Measurements from ENCODE around the gene PCDHGB5. TPM values are rescaled to one million over a fixed set of nuclear protein-coding genes. Genes with fewer than 3 reads are reported as not detected.

PCDHGB5 gene
- polyA plus RNA-seq, 1 experiment, result 12.5 TPM

DNA sequence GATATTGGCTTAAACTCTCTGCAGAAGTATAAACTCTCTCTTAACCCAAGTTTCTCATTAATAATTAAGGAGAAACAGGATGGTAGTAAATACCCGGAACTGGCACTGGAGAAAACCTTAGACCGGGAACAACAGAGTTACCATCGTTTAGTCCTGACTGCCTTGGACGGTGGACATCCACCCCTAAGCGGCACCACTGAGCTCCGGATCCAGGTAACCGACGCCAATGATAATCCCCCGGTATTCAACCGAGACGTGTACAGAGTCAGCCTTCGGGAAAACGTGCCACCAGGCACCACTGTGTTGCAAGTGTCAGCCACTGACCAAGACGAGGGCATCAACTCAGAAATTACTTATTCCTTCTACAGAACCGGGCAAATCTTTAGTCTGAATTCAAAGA, 861 bp downstream of the PCDHGB5 start:
- Histone ChIP-seq H3K4me3 (ENCODE audit: low read depth, low read length) (no peak overlapping the region), H3K27ac (ENCODE audit: low read depth, low read length) (no peak overlapping the region), H3K9me3 (ENCODE audit: control insufficient read depth, insufficient read depth, low read length) (peaks cover 61% of the 10 kb centered on the region), H3K27me3 (ENCODE audit: control insufficient read depth, insufficient read depth, low read length) (no peaks in the 10 kb centered on the region)
- DNase-seq (ENCODE audit: low read depth, low spot score), result no peak
- TF ChIP-seq, protein P1, sequence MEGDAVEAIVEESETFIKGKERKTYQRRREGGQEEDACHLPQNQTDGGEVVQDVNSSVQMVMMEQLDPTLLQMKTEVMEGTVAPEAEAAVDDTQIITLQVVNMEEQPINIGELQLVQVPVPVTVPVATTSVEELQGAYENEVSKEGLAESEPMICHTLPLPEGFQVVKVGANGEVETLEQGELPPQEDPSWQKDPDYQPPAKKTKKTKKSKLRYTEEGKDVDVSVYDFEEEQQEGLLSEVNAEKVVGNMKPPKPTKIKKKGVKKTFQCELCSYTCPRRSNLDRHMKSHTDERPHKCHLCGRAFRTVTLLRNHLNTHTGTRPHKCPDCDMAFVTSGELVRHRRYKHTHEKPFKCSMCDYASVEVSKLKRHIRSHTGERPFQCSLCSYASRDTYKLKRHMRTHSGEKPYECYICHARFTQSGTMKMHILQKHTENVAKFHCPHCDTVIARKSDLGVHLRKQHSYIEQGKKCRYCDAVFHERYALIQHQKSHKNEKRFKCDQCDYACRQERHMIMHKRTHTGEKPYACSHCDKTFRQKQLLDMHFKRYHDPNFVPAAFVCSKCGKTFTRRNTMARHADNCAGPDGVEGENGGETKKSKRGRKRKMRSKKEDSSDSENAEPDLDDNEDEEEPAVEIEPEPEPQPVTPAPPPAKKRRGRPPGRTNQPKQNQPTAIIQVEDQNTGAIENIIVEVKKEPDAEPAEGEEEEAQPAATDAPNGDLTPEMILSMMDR (IDR thresholded peaks at IDR 0.05; ENCODE audit: low read depth, low read length), result no peak
- ChIA-PET CTCF (interaction anchor here (1.7 to 4.3 kb wide), 2 partner anchors 31 to 165 kb away, joined by 3 to 40 read pairs; partner anchors contain the start of gene PCDHGA12), POLR2A (no interaction called here)

DNA sequence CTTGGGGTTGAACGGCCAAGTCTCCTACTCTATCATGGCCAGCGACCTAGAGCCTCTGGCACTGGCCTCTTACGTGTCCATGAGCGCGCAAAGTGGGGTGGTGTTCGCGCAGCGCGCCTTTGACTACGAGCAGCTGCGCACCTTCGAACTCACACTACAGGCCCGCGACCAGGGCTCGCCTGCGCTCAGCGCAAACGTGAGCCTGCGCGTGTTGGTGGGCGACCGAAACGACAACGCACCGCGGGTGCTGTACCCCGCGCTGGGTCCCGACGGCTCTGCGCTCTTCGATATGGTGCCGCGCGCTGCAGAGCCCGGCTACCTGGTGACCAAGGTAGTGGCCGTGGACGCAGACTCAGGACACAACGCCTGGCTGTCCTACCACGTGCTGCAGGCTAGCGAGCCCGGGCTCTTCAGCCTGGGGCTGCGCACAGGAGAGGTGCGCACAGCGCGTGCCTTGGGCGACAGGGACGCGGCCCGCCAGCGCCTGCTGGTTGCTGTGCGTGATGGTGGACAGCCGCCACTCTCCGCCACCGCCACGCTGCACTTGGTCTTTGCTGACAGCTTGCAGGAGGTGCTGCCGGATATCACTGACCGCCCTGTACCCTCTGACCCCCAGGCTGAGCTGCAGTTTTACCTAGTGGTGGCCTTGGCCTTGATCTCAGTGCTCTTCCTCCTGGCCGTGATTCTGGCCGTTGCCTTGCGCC, 2.0 kb downstream of the PCDHGB5 start:
- H3K4me3 ChIP-seq (ENCODE audit: low read depth, low read length), result no peak overlapping the region
- ChIA-PET POLR2A (no interaction called here), CTCF (interaction anchor here (2.2 kb wide), 1 partner anchor 158 kb away, joined by 18 read pairs; no protein-coding TSS in a partner anchor)
- TF ChIP-seq, protein P1 (IDR thresholded peaks at IDR 0.05; ENCODE audit: low read depth, low read length), result no peak
- H3K27me3 ChIP-seq (ENCODE audit: control insufficient read depth, insufficient read depth, low read length), result no peaks in the 10 kb centered on the region
- DNase-seq (ENCODE audit: low read depth, low spot score), result no peak
- no peak overlapping the region for H3K27ac ChIP-seq (ENCODE audit: low read depth, low read length)
- peaks cover 61% of the 10 kb centered on the region for H3K9me3 ChIP-seq (ENCODE audit: control insufficient read depth, insufficient read depth, low read length)

DNA sequence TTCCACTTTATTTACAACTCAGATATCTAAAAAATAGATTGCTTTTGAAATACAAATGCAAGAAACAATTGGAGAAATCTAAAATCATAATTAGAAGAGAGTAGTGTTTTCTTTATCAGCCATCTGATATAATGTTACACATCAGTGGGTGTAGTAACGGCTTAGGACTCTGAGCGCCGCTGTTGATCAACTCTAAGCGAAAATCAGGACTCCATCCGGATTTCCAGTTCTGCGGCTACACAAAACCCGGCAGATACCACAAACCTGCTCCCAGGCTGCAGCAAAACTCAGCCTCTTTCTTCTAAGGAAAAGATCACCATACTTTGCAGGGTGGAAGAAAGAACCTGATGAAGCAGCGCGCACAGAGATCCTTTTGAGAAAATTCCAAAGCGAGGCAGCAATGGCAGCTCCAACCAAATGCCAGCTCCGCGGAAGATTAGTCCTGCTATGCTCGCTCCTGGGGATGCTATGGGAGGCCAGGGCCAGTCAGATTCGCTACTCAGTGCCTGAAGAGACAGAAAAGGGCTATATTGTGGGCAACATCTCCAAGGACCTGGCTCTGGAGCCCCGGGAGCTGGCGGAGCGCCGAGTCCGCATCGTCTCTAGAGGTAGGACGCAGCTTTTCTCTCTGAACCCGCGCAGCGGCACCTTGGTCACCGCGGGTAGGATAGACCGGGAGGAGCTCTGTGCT, 5.0 kb downstream of the PCDHGB5 start, which contains the start of gene PCDHGA9:
Gene PCDHGA9, plus strand, starts transcription at position 226 of the 691 bp plus-strand sequence. Its CDS starts 175 bp downstream, at position 401.
- H3K27ac ChIP-seq (ENCODE audit: low read depth, low read length), result peak within 1 kb of the TSS; percentile 47
- TF ChIP-seq, protein P1 (IDR thresholded peaks at IDR 0.05; ENCODE audit: low read depth, low read length), result peak; percentile 53
- DNase-seq (ENCODE audit: low read depth, low spot score), result no peak
- POLR2A ChIA-PET, result interaction anchor here (1.1 kb wide), 1 partner anchor 161 kb away, joined by 4 read pairs; no protein-coding TSS in a partner anchor
- CTCF ChIA-PET, result interaction anchor here (0.9 to 2.0 kb wide), 6 partner anchors 10 to 165 kb away, joined by 3 to 18 read pairs (median 7); partner anchors contain the start of genes PCDHGA10 and PCDHGB7
- peaks cover 64% of the 10 kb centered on the region for H3K9me3 ChIP-seq (ENCODE audit: control insufficient read depth, insufficient read depth, low read length)
- no peaks in the 10 kb centered on the region for H3K27me3 ChIP-seq (ENCODE audit: control insufficient read depth, insufficient read depth, low read length)
- H3K4me3 ChIP-seq (ENCODE audit: low read depth, low read length), result peak within 1 kb of the TSS; percentile 45

DNA sequence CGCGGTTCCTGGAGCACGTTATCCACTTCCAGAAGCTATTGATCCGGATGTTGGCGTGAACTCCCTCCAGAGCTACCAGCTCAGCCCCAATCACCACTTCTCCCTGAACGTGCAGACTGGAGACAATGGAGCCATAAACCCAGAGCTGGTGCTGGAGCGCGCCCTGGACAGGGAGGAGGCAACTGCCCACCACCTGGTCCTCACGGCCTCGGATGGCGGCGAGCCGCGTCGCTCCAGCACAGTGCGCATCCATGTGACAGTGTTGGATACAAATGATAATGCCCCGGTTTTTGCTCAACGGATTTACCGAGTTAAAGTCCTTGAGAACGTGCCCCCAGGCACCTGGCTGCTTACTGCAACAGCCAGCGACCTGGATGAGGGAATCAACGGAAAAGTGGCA, 5.6 kb downstream of the PCDHGB5 start:
- Histone ChIP-seq H3K27ac (ENCODE audit: low read depth, low read length) (no peak overlapping the region), H3K9me3 (ENCODE audit: control insufficient read depth, insufficient read depth, low read length) (peaks cover 66% of the 10 kb centered on the region), H3K27me3 (ENCODE audit: control insufficient read depth, insufficient read depth, low read length) (no peaks in the 10 kb centered on the region), H3K4me3 (ENCODE audit: low read depth, low read length) (peak overlapping the region; percentile 45)
- TF ChIP-seq, protein P1 (IDR thresholded peaks at IDR 0.05; ENCODE audit: low read depth, low read length), result no peak
- ChIA-PET CTCF (interaction anchor here (0.9 to 2.0 kb wide), 5 partner anchors 14 to 164 kb away, joined by 3 to 18 read pairs (median 10); partner anchors contain the start of gene PCDHGB7), POLR2A (interaction anchor here (1.1 kb wide), 1 partner anchor 161 kb away, joined by 4 read pairs; no protein-coding TSS in a partner anchor)
- no peak for DNase-seq (ENCODE audit: low read depth, low spot score)
